HG02852 (cell line): ENCODE results near the gene ROBO3.

ENCODE experiments used
- ATAC-seq: cut with Tn5 transposase; IDR thresholded peaks from one replicate; pipeline ENCODE4 v1.9.1; 2021; ENCODE audit warnings: mild to moderate bottlenecking, moderate library complexity; ENCODE audit not compliant: unreplicated experiment

The ROBO3 gene

DNA sequence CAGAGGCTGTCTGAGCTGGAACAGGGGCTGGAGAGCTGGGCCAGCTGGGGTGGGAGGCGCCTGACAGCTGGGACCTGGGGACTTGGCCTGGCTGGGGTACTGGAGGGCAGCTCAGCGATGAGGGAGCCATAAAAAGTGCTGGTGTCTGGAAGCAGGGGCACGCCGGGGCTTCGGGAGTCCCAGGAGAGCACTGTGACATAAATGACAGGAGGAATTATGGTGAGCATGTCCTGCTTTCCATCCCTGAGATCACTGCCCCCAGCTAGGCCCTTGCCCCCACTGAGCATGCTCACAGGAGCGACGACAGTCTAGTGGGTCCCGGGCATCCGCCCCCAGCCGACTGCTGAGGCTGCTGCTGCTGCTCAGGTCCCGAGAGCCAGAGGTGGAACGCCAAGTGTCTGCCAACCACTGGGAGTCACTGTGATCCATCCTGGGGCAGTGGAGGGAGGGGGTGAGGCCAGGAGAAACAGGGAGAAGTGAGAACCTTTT, 26.2 kb downstream of the ROBO3 start:
- no peak for ATAC-seq

DNA sequence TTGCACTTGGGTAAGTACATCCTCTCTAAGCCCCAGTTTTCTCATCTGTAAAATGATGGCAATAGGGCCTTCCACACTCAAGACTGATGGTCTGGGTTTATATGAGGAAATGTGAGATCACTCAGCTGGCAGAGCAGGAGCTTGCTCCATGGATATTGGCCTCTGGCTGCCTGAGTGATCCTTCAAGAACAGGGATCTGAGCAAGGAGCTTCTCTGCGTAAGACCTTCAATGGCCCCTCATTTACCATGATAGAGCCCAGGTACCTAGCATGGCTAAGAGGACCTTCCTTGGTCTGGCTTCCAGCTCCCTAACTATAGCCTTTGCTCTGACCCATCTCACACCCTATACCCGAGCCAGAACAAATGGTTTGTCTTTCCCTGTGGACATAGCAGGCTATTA, 26.9 kb downstream of the ROBO3 start:
- ATAC-seq = no peak

DNA sequence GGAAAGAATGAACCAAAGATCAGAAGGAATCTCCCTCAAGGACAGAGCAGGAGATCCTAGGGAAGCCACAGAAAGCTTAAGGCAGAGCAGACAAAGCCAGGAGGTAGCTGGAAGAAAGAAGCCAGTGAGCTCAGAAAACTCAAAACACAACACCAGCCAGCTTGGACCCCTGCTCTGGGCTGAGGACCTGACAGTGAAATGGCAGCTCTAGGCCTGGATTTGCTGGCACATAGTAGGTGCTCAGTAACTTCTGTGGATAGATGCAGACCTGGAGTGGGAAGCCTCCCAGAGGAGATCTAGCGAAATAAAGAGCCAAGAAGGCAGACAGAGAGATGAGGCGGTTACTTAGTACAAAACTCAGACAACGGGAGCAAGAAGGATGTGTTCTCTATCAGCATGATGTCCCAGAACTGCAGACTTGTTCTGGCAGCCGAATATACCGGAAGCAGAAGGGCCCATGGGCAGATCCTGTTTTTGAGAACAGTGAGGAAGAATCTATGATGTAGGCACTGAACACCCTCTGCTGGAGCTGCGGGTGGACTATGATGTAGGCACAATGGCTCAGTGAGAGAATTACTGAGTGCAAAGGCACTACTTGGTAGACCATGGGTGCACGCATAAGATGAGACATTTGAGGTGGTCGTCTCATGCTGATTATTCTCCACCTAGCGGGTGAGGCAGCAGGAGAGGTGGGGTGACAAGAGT, 27.7 kb downstream of the ROBO3 start:
- ATAC-seq = no peak

DNA sequence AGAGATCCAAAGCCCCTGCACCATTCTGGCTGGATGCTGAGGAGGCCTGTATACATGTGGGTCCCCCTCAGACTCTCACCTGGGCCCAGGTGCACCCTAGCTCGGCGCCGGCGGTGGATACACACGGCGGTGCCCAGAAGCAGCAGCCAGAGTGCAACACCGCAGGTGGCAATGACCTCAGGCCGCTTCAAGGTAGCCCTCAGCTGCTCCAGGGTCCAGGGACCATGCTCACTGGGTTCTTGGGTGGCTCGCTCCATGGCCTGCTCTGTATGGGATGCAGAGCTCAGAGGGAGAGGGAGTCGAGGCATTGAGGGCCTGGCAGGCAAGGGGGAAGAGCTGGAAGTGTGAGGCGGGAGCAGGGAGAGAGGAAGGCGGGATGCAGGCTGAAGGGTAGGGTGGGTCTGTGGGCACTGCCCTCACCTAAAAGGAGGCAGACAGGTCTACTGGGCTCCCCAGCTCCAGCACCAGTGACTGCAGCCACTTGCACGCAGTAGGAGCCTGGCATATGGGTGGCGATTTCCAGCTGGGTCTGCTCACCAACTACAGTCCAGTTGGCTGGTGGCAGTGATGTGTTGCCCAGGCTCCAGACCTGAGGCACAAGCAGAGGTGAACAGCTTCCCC, 28.7 kb downstream of the ROBO3 start:
- ATAC-seq = no peak

DNA sequence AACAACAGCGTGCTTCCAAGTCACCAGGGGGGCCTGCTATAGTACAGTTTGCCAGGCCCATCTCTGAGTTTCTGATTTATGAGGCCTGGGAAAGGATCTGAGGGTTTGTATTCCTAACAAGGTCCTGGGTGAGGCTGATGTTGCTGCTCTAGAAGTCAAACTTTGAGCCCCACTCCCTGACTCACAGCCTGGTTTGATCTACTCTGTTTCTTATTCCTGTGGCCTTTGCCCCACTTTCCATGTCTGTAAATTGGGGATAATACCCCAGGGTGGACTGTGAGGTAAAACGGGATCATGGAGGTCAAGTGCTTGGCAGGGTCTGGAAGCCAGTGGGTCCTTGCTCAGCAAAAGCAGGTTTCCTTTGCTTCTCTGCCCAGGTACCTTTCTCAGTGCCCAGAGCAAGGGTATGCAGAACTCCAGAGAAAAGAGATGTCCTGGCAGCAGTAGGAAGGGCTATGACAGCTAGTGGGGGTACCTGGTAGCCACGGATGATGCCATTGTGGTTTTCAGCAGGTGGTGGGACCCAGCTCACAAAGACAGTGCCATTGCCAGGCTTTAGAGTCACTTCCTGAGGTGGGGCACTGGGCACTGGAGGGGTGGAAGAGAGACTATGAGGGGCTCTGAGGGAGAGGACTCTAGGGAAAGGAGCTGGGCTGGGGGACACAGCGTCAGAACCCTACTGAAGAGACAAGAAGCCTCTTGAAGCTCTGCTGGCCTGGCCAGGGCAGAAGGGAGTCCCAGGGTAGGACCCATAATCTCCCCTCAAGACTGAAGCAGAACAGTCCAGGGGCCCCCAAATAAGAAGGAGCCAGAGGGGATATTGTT, 29.6 kb downstream of the ROBO3 start:
- ATAC-seq = no peak

DNA sequence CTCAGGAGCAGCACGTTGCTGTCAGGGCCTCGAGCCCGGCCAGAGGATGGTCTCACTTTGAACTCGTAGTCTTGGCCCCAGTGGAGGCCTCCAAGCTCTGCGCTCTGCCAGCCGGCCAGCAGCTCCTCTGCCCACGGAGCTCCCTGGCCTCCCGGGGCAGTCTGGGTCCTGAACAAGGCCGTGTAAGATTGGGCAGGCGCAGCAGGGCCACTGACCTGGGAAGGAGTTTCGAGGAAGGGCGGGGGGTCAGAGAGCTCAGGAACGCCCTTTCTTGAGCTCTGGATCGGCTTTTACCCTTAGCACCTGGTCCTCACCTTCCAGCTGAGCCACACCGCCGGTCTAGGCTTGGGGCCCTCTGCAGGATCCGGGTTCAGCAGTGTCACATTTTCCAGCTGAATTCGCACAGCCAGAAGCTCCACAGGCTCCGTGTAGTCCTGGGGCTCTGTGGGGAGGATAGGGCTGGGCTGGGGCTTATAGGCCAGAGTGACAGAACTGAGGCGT, 30.3 kb downstream of the ROBO3 start:
- ATAC-seq = no peak

DNA sequence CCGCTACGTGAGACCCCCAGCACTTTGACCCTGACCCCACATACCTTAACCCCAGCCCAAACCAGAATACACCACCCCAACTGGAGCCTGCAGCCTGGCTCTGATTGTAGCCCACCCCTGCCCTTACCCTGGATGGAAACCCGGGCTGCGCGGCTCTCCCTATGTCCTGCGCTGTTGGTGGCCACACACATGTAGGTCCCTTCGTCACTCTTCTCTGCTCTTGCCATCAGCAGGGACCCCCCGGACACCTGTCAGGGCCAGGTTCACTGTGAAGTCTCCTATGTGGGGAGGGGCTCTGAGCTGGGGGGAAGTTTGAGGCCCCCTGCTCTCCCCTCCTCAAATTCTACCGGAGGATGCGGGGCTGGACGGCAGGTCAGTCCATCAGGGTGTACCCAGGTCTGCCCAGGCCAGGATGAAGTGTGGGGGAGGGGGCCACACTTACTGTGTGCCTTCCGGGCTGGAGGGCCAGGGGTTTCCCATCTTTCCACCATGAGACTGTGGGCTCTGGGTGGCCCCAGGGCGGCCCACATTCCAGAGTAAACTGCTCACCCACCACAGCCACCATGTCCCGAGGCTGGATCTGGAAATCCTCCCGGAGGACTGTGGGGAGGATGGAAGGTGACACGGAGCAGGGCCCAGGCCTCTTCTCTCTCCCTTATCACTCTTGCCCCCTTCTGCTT, 31.0 kb downstream of the ROBO3 start:
- ATAC-seq = no peak

DNA sequence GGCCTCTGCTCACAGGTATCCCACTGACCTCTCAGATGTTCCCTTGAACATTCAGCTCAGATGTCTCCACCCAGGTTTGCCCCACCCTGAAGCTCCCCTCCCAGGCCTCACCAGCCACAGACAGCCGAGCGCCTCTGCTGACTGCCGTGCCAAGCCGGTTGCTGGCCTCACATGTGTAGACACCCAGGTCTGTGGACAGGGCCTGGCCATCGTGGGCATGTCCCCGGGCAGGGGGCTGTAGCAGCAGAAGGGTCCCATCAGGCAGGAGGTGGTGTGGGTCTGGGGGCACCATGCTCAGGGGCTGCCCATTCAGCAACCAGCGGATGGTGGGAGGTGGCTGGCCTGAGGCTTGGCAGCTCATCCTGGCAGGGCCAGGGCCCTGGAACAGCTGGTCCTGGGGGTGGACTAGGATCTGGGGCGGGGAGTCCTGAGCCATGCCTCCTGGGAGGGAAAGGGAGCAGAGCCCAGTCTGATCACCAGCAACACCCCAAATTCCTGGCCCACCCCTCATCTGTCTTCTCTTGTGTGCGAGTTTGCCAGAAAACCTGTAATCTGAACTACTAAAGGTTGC, 31.7 kb downstream of the ROBO3 start:
- ATAC-seq = no peak

DNA sequence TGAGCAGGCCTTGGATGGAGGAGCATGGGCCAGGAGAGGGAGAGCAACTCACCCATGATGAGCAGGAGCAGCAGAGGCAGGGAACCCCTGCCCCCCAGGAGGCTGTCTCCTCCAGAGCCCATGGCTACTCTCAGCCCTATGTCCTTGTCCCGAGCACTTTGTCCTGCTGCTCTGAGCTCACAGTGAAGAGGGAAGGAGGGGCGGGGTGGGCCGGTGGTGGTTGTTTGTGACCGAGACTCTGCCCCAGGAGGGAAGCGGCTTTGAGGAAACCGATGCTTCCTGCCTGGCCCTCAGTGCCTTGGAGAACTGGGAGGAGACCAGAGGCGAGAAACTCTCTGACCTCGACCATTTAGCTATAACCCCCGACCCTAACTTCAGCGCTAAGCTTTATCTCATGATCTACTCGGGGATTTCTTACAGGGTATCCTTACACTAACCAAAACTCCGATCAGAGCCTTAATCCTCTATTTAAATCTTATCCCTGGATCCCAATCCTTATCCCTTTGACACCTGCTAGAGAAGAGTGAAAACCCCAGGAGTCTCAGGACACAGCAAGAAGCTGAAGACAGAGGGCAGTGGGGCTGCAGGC, 32.5 kb downstream of the ROBO3 start, which contains the start of gene ROBO4:
TSS of gene ROBO4 (minus strand) at position 192 of the 589 bp plus-strand sequence. CDS start at position 122, 70 bp downstream.
- no peak for ATAC-seq

DNA sequence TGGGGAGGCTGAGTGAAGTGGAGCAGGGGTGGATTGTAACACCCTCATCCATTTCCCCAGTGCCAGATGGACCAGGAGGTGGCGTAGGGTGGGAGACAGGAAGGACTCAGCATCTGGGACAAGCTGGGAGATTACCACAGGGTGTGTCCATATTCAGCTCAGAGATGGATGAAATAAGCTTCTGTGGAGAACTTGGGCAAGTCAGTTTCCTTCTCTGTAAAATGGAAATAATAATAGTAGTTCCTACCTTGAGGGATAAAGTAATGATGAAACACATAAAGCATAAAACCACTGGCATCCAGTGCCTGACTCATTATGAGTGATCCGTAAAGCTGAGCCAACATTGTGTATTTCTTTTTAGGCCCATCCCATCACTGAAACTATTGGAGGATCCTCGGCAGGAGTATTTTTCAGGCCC, 33.0 kb downstream of the ROBO3 start:
- ATAC-seq = no peak

DNA sequence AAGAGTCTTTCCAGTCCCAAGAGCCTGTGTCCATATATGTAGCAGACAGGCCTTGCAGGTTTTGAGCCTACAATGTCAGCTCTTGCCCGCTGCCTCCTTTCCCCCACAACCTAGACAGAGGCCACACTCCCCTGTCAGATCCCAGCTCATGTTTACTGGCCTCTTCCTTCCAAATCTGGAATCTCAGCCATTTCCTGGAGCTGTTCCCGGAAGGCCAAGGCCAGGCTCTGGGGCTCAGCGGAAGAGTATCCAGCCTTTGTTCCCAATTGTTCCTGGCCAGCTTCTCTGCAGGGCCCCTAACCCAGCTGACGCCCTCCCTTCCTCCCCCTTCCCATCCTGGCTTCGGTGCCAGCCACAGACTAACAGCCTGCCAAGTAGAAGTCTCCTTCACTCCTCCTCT, 33.5 kb downstream of the ROBO3 start:
- no peak for ATAC-seq

DNA sequence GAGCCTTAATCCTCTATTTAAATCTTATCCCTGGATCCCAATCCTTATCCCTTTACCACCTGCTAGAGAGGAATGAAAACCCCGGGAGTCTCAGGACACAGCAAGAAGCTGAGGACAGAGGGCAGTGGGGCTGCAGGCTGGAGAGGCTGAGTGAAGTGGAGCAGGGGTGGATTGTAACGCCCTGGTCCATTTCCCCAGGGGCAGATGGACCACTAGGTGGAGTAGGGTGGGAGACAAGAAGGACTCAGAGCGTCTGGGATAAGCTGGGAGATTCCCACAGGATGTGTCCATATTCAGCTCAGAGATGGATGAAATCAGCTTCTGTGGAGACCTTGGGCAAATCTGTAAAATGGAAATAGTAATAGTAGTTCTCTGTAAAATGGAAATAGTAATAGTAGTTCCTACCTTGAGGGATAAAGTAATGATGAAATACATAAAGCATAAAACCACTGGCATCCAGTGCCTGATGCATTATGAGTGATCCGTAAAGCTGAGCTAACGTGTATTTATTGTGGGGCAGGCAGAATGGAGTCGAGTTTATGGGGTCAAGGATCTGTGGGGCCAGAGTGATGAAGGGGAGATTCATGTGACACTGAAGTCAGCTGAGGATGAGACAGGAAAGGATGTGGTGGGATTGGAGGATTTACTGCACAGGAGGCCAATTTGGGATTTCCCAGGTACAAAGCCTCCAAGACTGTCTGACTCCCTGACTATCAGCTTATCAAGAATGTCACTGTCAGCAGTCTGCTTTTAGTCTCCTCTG, 34.3 kb downstream of the ROBO3 start:
- ATAC-seq = no peak

DNA sequence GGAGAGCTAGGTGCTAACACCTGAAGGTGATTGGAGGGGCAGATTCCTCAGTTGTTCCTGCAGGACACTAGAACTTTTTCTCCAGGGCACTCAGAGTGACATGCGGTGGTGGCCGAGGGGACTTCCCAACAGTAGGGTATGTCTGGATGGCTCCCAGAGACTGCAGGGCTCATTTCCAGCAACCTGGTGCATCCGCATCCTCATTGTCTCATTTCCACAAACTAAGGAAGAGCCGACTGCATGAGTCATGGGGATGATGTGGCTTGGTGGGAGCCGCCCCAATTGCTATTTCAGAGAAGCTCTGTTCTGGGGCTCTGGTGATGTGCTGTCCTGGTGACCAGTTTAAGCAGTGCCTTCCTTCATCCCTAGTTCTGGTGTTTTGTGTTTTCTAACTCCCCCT, 35.2 kb downstream of the ROBO3 start:
- ATAC-seq = no peak

DNA sequence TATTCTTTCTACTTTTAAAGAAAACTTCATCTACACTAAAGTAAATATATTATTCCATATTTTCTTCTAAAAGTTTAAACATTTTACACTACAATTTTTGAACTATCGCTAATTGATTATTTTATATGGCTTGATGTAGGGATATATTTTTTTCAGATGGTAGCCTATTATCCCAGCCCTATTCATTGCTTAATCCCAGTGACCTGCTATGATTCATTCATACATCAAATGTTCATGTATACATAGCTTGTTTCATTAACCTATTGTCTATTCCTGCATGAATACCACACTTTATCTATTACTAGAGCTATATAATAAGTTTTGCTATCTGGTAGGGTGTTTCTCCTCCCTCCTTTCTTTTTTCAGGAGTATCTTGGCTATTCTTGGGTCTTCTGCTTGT, 37.4 kb downstream of the ROBO3 start:
- no peak for ATAC-seq

DNA sequence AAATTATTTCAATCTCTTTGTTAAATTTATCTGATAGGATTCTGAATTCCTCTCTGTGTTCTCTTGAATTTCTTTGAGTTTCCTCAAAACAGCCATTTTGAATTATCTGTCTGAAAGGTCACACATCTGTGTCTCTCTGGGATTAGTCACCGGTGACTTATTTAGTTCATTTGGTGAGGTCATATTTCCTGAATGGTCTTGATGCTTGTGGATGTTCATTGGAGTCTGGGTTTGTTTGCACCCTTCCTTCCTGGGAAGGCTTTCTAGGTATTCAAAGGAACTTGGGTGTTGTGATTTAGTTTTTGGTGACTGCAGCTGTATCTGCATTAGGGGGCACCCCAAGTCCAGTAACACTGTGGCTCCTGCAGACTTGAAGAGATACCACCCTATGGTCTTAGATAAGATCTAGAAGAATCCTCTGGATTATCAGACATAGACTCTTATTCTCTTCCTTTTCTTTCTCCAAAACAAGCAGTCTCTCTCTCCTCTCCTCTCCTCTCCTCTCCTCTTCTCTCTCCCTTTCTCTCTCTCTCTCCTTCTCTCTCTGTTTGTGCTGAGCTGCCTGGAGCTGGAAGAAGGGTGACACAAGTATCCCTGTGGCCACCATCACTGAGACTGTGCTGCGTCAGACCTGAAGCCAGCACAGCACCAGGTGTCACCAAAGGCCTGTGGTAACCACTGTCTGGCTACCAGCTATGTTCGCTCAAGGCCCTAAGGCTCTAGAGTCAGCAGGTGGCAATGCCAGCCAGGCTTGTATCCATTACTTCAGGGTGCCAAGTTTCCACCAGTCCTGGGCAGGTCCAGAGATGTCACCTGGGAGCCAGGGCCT, 50.5 kb downstream of the ROBO3 start:
- ATAC-seq = no peak

DNA sequence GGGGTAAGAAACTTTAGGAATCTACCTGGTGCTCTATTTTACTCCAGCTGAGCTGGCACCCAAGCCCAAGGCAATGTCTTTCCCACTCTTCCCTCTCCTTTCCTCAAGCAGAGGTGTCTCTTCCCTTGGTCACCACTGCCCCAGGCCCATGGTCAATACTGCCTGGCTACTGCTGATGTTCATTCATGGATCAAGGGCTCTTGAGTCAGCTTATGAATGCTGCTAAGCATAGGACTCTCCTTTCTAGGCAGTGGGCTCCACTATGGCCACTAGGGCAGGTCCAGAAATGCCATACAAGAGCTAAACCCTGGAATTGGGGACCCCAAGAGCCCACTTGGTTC, 51.1 kb downstream of the ROBO3 start:
- no peak for ATAC-seq

DNA sequence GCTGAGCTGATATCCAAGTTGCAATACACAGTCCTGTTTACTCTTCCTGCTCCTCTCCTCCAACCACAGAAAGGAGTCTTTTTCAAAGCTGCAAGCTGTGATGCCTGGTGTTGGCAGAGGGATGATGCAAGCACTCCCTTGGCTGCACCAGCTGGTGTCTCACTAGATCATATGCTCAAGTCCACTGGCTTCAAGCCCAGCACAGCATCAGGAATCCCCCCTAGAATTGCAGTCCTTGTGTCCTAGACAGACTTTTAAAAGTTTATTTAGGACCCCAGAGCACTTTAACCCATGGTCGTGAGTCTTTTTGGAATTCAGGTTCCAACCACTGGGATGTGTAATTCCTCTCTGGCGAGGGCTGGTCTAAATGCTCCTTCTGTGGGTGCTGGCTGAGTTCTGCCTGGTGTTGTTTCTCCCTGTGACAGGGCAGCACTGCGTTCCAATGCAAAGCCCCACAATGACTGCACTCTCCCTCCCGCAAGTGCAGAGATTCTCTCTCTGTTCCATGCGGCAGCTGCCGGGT, 51.9 kb downstream of the ROBO3 start:
- ATAC-seq = no peak

DNA sequence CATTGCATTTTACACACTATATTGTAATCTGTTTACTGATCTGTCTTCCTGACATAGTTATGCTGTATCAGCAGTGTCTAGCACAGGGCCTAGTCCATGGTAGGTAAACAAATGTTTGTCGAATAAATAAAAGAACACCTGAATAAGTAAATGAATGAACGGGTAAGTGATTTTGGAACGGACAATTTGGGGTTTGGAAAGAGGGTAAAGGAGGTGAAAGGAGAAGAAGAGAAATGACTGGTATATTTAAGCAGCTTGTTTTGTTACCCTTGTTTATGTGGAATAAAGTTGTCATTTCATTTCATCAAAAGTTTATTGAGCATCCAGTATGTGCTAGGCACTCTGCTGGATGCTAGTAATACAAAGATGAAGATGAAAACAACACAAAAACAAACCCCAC, 53.7 kb downstream of the ROBO3 start, which contains the start of gene HEPN1:
TSS of gene HEPN1 (plus strand) at position 301 of the 400 bp plus-strand sequence.
- no peak for ATAC-seq
